ENCODE results near the gene NSD1. TPM values are rescaled to one million over a fixed set of nuclear protein-coding genes. Genes with fewer than 3 reads are reported as not detected.
A peak's percentile ranks its signal among the peaks of the same experiment; 100 is the strongest.

The NSD1 gene
- total and polyA plus RNA-seq, 10 of the 15 experiments (the other 5 are each of a cell fraction or from before 2014, with no cell fraction given): 7.0 to 57.9 (median 30.4) TPM

- DNase-seq (ENCODE audit: low read depth, low spot score): no peak
- Histone ChIP-seq H3K36me3 (ENCODE audit: control insufficient read depth in 2 of 2, insufficient read depth in 2 of 2, low read length in 1 of 2) (peaks cover 7 to 14% of the 10 kb centered on the region in 2 experiments), H3K9ac (ENCODE audit: control insufficient read depth, insufficient read depth, low read length) (no peak overlapping the region), H3K9me3 (replicated peaks; ENCODE audit: control insufficient read depth, insufficient read depth, low read length) (no peaks in the 10 kb centered on the region), H3K27ac (ENCODE audit: control insufficient read depth, insufficient read depth) (no peak overlapping the region), H3K27me3 (replicated peaks in 1 of 2; ENCODE audit: control insufficient read depth in 2 of 2, insufficient read depth in 2 of 2, low read length in 1 of 2) (no peaks in the 10 kb centered on the region), H3K4me2 (ENCODE audit: control insufficient read depth, insufficient read depth) (no peak overlapping the region), H4K20me1 (ENCODE audit: control insufficient read depth, insufficient read depth) (no peaks in the 10 kb centered on the region; the same call in 1 of the 2 replicates), H3K79me2 (ENCODE audit: control insufficient read depth, insufficient read depth, low read length) (no peaks in the 10 kb centered on the region), H2AFZ (ENCODE audit: control insufficient read depth, low read depth, low read length) (no peak overlapping the region), H3K4me1 (ENCODE audit: control insufficient read depth, insufficient read depth, low read length) (peaks cover 3% of the 10 kb centered on the region), H3K4me3 (no peak overlapping the region)
- ChIA-PET SMC1A (ENCODE audit: uncharacterized antibody, unreplicated experiment) (interaction anchor here (1.3 kb wide), 1 partner anchor 211 kb away, joined by 3 read pairs; no protein-coding TSS in a partner anchor), RAD21 (ENCODE audit: unreplicated experiment) (no interaction called here), POLR2A (interaction anchor here (1.0 kb wide), 1 partner anchor 78 kb away, joined by 3 read pairs; no protein-coding TSS in a partner anchor), CTCF (interaction anchor here (0.9 to 1.8 kb wide), 3 partner anchors 16 to 39 kb away, joined by 3 to 5 read pairs (median 3); no protein-coding TSS in a partner anchor)
- WGBS (ENCODE audit: insufficient coverage, insufficient replicate concordance, low lambda C conversion rate, missing lambda C conversion rate): 100% methylated on average over 1 of the region's 1 CpG
- no peak for FAIRE-seq
- intact Hi-C loops (cut with micrococcal nuclease; ENCODE audit: unreplicated experiment) (no loop called here), in situ Hi-C loops (cut with MboI) (no loop called here)
- TSS peak; percentile 27 for BruUV-seq (replicated peaks)
- TF ChIP-seq SMAD1 (IDR thresholded peaks at IDR 0.05; ENCODE audit: low read depth, partially characterized antibody) (no peak), ZNF592 (IDR thresholded peaks at IDR 0.05) (no peak), POU2F2 (IDR thresholded peaks at IDR 0.05; ENCODE audit: borderline replicate concordance, low read depth, low read length) (no peak), ATF7 (IDR thresholded peaks at IDR 0.05; ENCODE audit: low read depth) (no peak), BACH1 (IDR thresholded peaks at IDR 0.05; ENCODE audit: borderline replicate concordance) (no peak), NFIC (IDR thresholded peaks at IDR 0.05; ENCODE audit: low read depth, low read length) (no peak), NR2C2 (IDR thresholded peaks at IDR 0.05; ENCODE audit: borderline replicate concordance, control insufficient read depth, insufficient read length, low read depth) (no peak), GATAD2B (conservative IDR thresholded peaks at IDR 0.05; ENCODE audit: low read depth) (no peak), YY1 (IDR thresholded peaks at IDR 0.05; ENCODE audit: low read depth, low read length) (no peak), RB1 (IDR thresholded peaks at IDR 0.05; ENCODE audit: borderline replicate concordance) (no peak)
- TF ChIP-seq, protein P1, sequence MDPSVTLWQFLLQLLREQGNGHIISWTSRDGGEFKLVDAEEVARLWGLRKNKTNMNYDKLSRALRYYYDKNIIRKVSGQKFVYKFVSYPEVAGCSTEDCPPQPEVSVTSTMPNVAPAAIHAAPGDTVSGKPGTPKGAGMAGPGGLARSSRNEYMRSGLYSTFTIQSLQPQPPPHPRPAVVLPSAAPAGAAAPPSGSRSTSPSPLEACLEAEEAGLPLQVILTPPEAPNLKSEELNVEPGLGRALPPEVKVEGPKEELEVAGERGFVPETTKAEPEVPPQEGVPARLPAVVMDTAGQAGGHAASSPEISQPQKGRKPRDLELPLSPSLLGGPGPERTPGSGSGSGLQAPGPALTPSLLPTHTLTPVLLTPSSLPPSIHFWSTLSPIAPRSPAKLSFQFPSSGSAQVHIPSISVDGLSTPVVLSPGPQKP (IDR thresholded peaks at IDR 0.05; ENCODE audit: low read depth, low read length): no peak
- ATAC-seq: no peak
These were observed 192.4 kb downstream of the NSD1 start for GRCh38 chr5:177325868-177326381.
